D721Med (cell line): Measurements from ENCODE around the gene DISP2.

Source experiments
- DNase-seq: peaks from one replicate; pipeline ENCODE4 v3.0.0; 2011; ENCODE audit warnings: low spot score; ENCODE audit not compliant: insufficient read length
- FAIRE-seq: peaks from 2 replicates; lab custom pipeline; 2011; peaks lifted over from hg19 to GRCh38; lab: Jason Lieb, UNC
- CTCF ChIP-seq: IDR thresholded peaks from 2 replicates; pipeline ENCODE4 v1.5.1; 2012; ENCODE audit warnings: mild to moderate bottlenecking, control low read depth; ENCODE audit not compliant: insufficient read depth; ENCODE audit errors: missing control alignments

Gene DISP2

GRCh38 chr15:40357723-40358470 lies at the start of gene DISP2:
Gene DISP2 (plus strand): TSS chr15:40358219. CDS start chr15:40358322, 103 bp downstream.
- DNase-seq, result peak; percentile 97
- no peak for FAIRE-seq
- no peak for TF ChIP-seq CTCF

GRCh38 chr15:40309344-40309862 lies 48.6 kb upstream of the DISP2 start:
- no peak for FAIRE-seq
- DNase-seq, result no peak
- no peak for TF ChIP-seq CTCF

- FAIRE-seq (no peak), DNase-seq (no peak)
- peak; percentile 65 for TF ChIP-seq CTCF
Measured at GRCh38 chr15:40310001-40310959, 47.7 kb upstream of the DISP2 start.

- no peak for TF ChIP-seq CTCF
- DNase-seq (no peak), FAIRE-seq (no peak)
Measured at GRCh38 chr15:40310993-40311392, 47.0 kb upstream of the DISP2 start.

- no peak for TF ChIP-seq CTCF
- FAIRE-seq, result no peak
- no peak for DNase-seq
Measured at GRCh38 chr15:40312370-40313158, 45.5 kb upstream of the DISP2 start.

- FAIRE-seq (no peak), DNase-seq (no peak)
- no peak for TF ChIP-seq CTCF
Measured at GRCh38 chr15:40313531-40314398, 44.3 kb upstream of the DISP2 start.
